ENCODE measurements around the gene USP14.
A peak's percentile ranks its signal among the peaks of the same experiment; 100 is the strongest.

USP14 gene

DNA sequence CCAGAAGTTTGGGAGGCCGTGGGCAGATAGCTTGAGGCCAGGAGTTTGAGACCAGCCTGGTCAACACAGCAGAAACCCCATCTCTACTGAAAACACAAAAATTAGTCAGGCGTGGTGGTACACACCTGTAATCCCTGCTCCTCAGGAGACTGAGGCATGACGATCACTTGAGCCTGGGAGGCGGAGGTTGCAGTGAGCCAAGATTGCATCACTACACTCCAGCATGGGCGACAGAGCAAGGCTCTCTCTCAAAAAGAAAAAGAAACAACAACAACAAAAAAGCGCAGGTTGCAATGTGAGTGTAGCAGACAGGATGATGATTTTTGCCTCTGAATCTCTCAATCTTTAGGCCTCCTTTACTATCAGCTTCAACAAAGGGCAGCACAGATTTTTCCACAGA lies 2.7 kb upstream of the USP14 start:
- no peak for TF ChIP-seq CTCF (IDR thresholded peaks at IDR 0.05; ENCODE audit: insufficient read depth, low read depth, low read length, missing control alignments)
- no peak for DNase-seq (ENCODE audit: low read depth)

GRCh38 chr18:156514-157230 lies 1.7 kb upstream of the USP14 start:
- no peak for DNase-seq (ENCODE audit: low read depth)
- H3K4me3 ChIP-seq (ENCODE audit: low read depth, low read length): no peak overlapping the region
- no peak for TF ChIP-seq CTCF (IDR thresholded peaks at IDR 0.05; ENCODE audit: insufficient read depth, low read depth, low read length, missing control alignments)

More for the DNA sequence above, 2.7 kb upstream of the USP14 start:
- H3K4me3 ChIP-seq (ENCODE audit: low read depth, low read length): no peak overlapping the region

GRCh38 chr18:159037-159652 lies 788 bp downstream of the USP14 start:
- peak; percentile 25 for DNase-seq (ENCODE audit: low read depth)
- TF ChIP-seq CTCF (IDR thresholded peaks at IDR 0.05; ENCODE audit: insufficient read depth, low read depth, low read length, missing control alignments): no peak
- peak overlapping the region; percentile 80 for H3K4me3 ChIP-seq (ENCODE audit: low read depth, low read length)

GRCh38 chr18:159933-160332 lies 1.6 kb downstream of the USP14 start:
- no peak for TF ChIP-seq CTCF (IDR thresholded peaks at IDR 0.05; ENCODE audit: insufficient read depth, low read depth, low read length, missing control alignments)
- H3K4me3 ChIP-seq (ENCODE audit: low read depth, low read length): peak overlapping the region; percentile 80; the same call in 1 of the 2 replicates
- DNase-seq (ENCODE audit: low read depth): no peak

GRCh38 chr18:160831-161570 lies 2.6 kb downstream of the USP14 start:
- no peak overlapping the region for H3K4me3 ChIP-seq (ENCODE audit: low read depth, low read length)
- no peak for DNase-seq (ENCODE audit: low read depth)
- TF ChIP-seq CTCF (IDR thresholded peaks at IDR 0.05; ENCODE audit: insufficient read depth, low read depth, low read length, missing control alignments): no peak

DNA sequence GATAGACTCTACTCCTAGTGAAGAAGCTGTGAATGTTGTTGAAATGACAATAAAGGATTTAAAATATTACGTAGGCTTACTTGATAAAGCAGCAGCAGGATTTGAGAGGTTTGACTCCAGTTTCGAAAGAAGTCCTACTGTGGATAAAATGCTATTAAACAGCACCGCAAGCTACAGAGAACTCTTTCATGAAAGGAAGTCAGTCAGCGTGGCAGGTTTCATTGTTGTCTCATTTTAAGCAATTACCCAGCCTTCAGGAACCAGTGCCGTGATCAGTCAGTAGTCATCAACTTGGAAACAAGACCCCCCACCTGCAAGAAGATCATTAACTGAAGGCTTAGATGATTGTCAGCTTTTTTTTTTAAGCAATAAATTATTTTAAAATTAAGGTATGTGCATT lies 14.0 kb downstream of the USP14 start:
- H3K4me3 ChIP-seq (ENCODE audit: low read depth, low read length): no peak overlapping the region
- TF ChIP-seq CTCF (IDR thresholded peaks at IDR 0.05; ENCODE audit: insufficient read depth, low read depth, low read length, missing control alignments): no peak
- no peak for DNase-seq (ENCODE audit: low read depth)

Data from GM12865 (cell line).